ENCODE data around the gene ACSF3.

- TF ChIP-seq CTCF (IDR thresholded peaks at IDR 0.05) (peak; percentile 10), EZH2 (IDR thresholded peaks at IDR 0.05) (no peak)
These were observed 38.7 kb downstream of the ACSF3 start for GRCh38 chr16:89132194-89133005.

Measured in neural progenitor cell (in vitro differentiated cells).